Stimulated activated CD8-positive, alpha-beta memory T cell treated with anti-CD3 and anti-CD28 coated beads, Interleukin-15, amount 100 ng/mL, for 1 hour (primary cell): ENCODE measurements around the gene CD14.
"Not testable (repeated sequence)": the region's sequence is repeated elsewhere in the genome, so short reads cannot be mapped to it uniquely, and the experiment has no call there.

ENCODE experiments used
- DNase-seq: peaks from one replicate; pipeline ENCODE4 v3.0.0-alpha.2; 2020; ENCODE audit warnings: low read depth

CD14 gene

GRCh38 chr5:140595538-140596300, 37.3 kb downstream of the CD14 start:
- DNase-seq, result no peak

- no peak for DNase-seq
Measured at GRCh38 chr5:140594169-140594568, 38.8 kb downstream of the CD14 start.

GRCh38 chr5:140593070-140593469, 39.9 kb downstream of the CD14 start:
- not testable (repeated sequence) for DNase-seq

GRCh38 chr5:140591747-140592372, 41.1 kb downstream of the CD14 start:
- DNase-seq, result no peak

DNA sequence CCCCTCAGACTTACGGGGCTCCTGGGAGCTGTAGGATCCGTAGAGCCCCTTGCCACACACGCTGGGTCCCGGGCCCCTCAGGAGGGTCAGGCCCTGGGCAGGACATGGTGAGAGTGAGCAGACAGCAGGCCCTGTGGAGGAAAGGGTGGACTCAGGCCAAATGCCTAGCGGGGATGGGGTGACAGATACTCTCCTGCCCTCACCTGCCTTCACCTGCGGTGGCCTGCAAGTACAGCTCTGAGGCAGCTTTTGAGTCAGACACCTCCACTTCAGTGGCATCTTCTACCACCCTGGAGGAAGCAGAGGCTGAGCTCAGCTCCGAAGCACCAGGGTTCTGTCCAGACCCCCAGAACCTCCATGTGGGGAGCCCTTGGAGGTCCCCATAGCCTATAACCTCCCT, 42.1 kb downstream of the CD14 start:
- no peak for DNase-seq

GRCh38 chr5:140588311-140589070, 44.5 kb downstream of the CD14 start:
- no peak for DNase-seq

DNA sequence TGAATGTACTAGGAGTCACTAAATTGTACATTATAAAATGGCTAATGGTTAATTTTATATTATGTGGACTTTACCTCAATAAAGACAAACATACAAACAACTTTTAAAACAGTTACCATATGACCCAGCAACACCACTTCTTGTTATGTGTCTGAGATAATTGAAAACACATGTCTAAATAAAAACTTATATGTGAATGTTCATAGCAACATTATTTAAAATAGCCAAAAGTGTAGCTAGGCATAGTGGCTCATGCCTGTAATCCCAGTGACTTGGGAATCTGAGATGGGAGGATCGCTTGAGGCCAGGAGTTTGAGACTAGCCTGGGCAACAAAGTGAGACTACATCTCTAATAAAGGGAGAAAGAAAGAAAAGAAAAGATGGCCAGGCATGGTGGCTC, 45.5 kb downstream of the CD14 start:
- DNase-seq, result no peak
